DOHH2 (cell line): ENCODE results near the gene ZNF780B.

Experiments
- EZH2phosphoT487 ChIP-seq: fragments of 200-600 bp; sonication (generic); IDR thresholded peaks from 2 replicates; pipeline ENCODE4 v1.6.1; 2017; ENCODE audit warnings: borderline replicate concordance, mild to moderate bottlenecking, antibody characterized with exemption, low read length, moderate library complexity, mixed read lengths
- TF ChIP-seq, protein P1 (sequence below): fragments of 200-600 bp; sonication (generic); IDR thresholded peaks from one replicate; pipeline ENCODE4 v1.5.1; 2014; ENCODE audit warnings: antibody characterized with exemption, mild to moderate bottlenecking, low read depth, low read length; ENCODE audit not compliant: poor library complexity, severe bottlenecking

DNA sequence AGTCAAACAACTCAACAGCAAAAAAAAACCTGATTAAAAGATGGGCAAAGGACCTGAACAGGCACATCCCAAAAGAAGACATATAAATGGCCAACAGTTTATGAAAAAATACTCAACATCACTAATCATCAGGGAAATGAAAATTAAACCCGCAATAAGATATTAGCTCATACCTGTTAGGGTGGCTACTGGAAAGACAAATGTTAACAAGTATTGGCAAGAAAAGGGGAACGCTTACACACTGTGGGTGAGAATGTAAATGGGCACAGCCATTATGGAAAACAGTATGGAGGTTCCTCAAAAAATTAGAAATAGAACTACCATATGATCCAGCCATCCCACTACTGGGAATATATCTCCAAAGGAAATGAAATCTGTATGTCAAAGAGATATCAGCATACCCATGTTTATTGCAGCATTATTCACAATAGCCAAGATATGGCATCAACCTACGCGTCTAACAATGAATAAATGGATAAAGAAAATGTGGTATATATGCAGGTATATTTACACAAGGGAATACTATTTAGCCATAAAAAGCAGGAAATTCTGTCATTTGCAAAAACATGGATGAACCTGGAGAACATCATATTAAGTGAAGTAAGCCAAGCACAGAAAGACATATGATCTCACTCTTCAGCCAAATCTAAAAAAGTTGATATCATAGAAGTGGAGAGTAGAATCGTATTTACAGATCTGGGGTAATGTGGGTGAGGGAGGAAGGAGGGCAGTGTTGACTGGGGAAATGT is 32.4 kb upstream of the ZNF780B start:
- TF ChIP-seq, protein P1, sequence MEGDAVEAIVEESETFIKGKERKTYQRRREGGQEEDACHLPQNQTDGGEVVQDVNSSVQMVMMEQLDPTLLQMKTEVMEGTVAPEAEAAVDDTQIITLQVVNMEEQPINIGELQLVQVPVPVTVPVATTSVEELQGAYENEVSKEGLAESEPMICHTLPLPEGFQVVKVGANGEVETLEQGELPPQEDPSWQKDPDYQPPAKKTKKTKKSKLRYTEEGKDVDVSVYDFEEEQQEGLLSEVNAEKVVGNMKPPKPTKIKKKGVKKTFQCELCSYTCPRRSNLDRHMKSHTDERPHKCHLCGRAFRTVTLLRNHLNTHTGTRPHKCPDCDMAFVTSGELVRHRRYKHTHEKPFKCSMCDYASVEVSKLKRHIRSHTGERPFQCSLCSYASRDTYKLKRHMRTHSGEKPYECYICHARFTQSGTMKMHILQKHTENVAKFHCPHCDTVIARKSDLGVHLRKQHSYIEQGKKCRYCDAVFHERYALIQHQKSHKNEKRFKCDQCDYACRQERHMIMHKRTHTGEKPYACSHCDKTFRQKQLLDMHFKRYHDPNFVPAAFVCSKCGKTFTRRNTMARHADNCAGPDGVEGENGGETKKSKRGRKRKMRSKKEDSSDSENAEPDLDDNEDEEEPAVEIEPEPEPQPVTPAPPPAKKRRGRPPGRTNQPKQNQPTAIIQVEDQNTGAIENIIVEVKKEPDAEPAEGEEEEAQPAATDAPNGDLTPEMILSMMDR: no peak
- TF ChIP-seq EZH2phosphoT487: no peak
